AG08395 (cell line): ENCODE measurements around the gene LRRD1.
"Not testable (repeated sequence)": the region's sequence is repeated elsewhere in the genome, so short reads cannot be mapped to it uniquely, and the experiment has no call there.

Source experiments
- DNase-seq: peaks from one replicate; pipeline ENCODE4 v3.0.0; 2012; ENCODE audit warnings: mixed read lengths, low spot score

LRRD1 gene

DNA sequence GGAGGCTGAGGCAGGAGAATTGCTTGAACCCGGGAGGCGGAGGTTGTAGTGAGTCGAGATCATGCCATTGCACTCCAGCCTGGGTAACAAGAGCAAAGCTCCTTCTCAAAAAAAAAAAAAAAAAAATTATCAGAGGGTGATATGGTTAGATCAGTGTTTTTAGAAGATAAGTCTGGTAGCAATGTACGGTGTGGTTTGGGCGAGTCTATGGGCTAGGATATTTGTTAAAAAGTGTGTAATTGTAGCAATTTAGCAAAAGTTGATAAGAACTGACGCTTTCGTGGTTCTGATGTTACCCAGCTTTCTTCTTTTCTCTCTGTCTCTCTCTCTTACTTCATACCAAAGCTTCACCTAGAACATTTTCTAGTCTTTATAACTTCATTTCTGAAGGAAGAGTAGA is 37.8 kb downstream of the LRRD1 start:
- DNase-seq, result no peak

DNA sequence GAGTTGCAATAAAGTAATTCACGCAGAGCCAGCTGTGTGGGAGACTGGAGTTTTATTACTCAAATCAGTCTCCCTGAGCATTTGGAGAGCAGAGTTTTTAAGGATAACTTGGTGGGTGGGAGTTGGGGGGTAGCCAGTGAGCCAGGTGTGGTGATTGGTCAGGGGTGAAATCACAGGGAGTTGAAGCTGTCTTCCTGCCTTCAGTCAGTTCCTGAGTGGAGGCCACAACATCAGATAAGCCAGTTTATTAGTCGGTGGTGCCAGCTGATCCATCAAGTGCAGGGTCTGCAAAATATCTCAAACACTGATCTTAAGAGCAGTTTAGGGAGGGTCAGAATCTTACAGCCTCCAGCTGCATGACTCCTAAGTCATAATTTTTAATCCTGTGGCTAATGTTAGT is 41.4 kb downstream of the LRRD1 start:
- DNase-seq, result no peak

DNA sequence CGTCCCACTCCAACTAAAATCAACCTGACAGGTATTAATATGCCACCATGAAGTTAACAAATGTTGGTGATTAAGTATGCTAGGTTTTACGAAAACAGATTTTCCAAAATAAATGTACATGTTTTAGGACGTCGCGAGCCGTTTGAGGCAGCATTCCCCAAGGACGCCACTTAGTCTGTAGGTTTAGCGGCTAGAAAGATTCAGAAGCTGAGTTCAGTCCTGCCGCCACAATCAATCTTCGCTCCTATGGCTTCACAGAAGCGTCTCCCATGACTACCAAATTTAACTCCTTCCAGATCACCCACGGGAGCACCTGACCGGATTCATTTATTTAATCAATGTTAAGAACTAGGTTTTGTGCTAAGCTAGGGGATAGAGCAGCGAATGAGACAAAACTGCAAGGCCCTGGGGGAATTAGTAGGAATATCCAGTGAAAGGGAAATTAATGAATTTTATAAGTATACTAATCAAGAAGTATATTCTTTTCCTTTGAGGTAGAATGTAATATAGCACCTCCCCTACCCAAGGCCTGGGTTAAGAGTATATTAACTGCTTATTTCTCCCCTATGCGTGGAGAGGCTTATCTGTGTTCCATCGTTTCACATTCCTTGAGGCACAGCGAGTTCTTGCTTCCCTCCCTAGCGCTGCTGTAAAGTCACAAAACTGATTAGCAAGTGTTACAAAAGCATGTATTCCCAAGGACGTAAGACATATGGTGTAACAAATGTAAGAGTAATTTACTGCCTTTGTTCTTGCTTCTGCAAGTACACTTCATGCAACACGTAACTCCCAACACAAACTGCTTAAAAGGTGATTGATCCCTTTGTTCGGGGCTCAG is 43.7 kb downstream of the LRRD1 start:
- peak; percentile 4 for DNase-seq

DNA sequence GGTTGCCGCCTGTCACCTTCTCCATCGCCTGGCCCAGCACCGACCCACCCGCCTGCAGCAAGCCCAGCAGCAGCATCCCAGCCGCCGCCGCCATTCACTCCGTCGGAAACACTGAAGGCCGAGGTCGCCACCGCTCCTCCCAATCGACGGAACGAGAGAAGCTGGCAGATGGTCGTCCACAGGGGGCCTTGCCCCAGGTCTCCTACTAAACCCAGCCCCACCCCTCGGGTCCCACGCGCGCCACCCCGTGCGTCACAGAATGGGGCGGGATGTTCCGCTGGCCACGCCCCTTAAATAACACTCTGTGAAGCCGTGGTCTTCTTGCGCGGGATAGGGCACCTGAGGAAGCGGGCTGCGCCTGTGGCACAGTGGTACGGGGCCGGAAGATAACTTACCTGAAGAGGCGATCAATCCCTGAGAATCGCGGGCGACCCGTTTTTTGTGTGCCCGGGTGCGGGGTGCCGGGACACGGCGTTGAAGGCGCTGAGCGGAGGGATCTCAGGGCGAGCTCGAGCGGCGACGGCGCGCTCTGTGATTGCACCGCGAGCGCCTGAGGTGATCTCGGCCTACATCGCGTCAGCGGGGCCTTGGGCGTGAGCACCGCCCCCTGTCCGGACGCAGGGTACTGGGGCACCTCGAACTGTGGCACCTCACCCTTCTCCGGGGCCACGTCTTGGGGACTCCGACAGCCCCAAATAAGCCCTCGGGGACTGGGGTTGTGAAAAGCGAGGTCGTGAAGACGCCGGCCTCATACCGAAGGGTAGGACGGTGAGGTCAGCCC is 44.5 kb downstream of the LRRD1 start, which contains the start of gene CYP51A1:
CYP51A1 (minus strand) TSS at position 207 of the 781 bp plus-strand sequence; CDS start at position 94, 113 bp downstream.
- DNase-seq, result peak; percentile 95

DNA sequence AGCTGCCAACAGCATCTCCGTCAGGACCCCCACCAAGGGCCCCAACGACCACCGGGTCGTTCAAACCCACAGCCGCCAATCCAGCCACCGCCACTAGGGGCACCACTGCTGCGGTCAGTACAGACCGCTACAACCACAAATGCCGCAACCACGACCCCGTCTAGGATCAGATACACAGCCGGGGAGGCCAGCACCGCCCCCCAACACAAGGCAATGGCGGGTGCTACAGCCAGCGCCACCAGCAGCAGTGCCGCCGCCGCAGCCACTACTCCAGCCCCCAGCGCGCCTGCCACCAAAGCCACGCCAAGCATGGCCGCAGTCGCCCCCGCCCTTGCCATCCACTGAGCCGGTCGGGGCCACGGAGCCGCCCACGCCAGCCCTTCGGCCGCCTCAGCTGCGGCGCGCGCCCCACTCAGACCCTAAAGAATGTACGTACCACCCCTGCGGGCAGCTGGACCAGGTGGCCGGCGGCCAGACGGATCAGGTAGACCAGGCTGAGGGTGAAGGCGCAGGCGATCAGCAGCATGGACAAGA is 45.1 kb downstream of the LRRD1 start:
- peak; percentile 59 for DNase-seq

DNA sequence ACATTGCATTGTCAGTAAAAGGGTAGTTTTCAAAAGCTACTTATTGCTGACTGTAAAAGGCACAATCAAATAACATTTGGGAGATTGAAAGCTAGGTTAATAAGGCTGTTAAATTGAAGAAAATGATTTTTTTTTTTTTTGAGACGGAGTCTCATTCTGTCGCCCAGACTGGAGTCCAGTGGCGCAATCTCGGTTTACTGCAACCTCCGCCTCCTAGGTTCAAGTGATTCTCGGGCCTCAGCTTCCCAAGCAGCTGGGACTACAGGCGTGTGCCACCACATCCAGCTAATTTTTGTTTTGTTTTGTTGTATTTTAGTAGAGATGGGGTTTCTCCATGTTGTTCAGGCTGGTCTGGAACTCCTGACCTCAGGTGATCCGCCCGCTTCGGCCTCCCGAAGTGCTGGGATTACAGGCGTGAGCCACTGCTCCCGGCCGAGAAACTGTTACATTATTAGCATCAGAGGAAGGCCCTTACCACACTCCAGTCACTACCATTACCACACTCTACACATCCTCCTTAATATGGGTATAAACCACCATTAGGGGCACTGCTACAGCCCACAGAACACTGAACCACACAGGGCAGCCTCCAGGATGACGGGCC is 45.7 kb downstream of the LRRD1 start:
- DNase-seq, result no peak

DNA sequence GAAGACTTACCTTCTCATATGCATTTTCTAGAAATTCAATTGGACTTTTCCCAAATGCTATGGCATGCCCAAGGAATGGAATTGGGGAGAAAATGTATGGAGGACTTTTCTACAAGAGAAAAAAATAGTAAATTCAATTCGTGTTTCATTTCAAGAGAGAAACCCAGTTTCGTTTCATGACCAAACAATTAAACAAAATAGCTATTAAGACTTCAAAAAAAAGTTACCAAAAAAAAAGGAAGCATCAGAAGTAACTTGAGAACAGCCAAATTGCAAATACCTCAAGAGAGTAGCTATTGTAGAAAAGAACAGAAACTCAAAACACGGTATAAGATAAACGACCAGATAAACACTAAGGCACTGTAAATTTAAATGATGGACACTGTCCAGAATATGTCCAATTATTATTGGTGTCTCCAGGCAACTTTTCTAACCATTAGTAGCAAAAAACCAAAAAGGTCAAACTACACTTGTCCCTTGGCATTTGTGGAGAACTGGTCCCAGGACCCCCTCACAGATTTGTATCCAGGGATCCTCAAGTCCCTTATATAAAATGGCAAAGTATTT is 47.1 kb downstream of the LRRD1 start:
- no peak for DNase-seq

DNA sequence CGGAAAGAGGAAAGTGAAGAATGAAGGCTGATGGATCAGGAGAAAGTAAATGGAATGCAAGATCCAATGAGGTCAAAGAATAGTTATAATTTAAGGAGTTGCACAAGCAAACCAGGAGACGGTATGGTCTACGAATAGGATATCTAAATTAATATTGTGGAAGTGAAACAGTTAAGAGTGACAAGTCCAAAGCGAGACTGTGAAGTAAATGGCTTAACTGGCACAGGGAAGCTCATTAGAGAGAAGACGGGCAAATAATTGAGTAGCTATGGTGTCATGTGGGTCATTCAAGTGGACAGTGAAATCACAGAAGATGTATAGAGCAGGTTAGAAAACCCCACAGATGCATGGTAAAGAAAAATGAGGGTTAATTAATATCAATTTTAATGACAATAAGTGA is 47.8 kb downstream of the LRRD1 start:
- no peak for DNase-seq

DNA sequence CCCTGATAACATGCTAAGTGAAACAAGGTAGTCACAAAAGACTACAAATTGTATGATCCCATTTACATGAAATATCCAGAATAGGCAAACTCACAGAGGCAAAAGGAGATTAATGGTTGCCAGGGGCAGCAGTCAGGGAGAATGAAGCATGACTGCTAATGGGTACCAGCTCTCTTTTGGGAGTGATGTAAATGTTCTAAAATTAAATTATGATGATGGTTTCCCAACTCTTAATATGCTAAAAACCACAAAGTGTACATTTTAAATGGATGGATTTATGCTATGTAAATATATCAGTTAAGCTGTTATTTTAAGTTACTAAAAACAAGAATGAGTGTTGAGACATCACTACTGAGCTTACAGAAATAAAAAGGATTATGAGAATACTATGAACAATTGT is 57.3 kb downstream of the LRRD1 start:
- no peak for DNase-seq

DNA sequence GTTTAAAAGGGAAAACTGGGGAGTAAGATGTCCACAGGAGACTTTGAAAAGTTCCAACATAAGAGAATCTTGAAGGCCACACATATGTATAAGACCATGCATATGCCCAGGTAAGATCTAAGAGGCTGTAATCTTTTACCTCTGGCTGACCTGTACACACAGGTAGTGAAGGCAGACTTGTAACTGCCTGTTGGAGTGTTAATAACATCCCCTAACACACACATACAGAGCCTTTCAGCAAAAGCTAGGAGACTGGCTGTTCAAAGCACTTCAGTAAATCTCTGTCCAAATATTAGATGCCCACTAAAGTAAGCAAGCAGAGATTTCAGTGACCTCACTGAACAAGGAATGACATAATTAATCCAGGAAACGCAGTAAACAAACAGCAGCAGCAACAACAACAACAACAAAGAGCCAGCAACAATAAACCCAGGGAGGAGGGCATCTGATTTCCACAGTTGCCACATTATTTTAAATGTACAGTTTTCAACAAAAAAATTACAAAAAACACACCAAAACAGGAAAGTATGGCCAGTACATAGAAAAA is 59.7 kb downstream of the LRRD1 start:
- DNase-seq, result no peak

DNA sequence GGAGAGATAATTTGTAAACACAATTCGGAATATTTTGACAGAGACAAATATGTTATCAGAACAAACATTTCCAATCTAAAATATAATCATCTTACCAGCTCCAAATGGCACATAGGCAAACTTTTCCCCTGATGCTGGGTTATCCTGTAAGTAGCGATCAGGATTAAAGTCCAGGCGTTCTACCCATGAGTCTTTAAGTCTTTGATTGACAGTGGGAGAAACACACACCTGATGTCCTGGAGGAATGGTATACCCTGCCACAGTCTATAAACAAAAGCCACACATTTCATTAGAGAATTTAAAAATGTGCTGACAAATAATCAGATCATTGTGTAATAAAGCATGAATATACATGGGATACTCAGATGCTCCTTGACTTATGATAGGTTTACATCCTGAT is 62.0 kb downstream of the LRRD1 start:
- DNase-seq, result no peak

DNA sequence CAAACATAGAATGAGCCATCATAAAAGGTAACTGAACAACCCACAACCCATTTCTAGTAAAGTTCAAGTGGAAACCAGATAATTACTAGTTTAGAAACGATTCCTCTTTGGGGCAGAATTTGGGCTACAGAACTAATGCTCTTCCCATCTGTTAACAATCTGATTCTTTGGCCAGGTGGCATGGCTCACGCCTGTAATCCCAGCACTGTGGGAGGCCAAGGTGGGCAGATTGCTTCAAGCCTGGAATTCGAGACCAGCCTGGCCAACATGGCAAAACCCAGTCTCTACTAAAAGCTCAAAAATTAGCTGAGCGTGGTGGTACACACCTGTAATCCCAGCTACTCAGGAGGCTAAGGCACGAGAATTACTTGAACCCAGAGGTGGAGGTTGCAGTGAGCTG is 63.1 kb downstream of the LRRD1 start:
- DNase-seq, result no peak

DNA sequence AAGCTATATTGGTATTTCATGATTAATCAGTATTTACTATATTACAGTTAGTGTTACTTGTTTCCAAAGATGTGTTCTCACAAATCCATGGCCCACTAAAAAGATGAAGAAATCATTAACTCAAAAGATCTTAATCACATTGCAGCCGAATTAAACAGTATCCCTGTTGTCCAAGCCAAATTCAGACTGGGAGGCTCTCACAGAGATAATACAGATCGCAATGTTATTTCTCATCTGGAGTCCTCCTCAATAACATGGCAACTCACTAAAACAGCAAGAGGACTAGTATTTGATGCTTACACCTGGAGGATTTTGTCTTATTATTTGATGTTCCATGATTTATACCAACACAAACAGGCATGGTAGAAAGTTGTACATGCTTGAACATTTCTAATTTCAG is 68.1 kb downstream of the LRRD1 start:
- no peak for DNase-seq

DNA sequence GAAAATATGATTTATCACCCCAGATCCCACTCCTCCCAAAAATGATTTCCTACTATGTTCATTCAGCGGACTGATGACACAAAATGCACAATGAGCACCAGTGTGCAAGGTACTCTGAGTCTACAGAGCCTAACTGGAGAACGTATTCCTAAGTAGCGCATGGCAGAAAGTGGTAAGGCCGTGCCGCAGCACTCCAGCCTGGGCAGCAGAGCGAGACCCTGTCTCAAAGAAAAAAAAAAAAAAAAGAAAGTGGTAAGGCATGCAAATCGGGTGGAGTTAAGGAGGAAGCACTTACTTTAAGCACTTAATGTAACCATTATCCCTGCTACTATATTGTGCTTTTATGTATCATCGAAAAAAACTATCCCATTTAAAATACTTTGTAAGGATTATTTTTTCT is 70.1 kb downstream of the LRRD1 start:
- no peak for DNase-seq

DNA sequence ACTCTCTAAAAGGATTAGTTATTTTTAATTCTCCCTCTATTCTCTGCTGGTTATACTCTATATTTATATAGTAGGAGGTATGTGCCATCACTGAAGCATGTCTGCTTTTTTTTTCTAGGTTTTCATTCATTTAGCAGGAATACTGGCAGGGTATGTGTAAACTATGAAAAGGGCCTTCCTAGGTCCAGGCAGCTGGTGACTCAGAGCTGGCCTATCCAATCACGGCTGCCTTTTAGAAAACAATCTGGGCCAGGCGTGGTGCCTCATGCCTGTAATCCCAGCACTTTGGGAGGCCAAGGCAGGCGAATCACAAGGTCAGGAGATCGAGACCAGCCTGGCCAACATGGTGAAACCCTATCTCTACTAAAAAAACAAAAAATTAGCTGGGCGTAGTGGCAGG is 76.1 kb downstream of the LRRD1 start:
- DNase-seq, result not testable (repeated sequence)

DNA sequence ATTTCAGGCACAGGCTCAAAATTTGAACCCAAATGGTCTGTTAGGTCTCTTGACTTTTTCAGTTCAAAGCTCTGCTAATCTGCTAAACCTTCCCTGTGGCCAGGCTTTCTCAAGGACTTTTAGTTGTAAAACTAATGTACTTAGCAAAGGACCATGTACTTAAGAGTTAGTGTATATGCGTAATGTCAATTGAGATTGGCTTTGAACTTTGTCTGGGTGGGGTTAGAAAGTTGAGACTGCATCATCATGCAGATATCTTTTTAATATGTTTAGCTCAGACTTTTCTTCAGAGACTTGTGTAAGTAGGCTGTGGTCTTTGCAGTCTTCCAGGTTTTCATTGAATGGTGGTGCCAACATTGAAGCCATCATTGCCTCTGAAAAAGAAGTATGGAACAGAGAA is 78.4 kb downstream of the LRRD1 start:
- DNase-seq, result no peak

DNA sequence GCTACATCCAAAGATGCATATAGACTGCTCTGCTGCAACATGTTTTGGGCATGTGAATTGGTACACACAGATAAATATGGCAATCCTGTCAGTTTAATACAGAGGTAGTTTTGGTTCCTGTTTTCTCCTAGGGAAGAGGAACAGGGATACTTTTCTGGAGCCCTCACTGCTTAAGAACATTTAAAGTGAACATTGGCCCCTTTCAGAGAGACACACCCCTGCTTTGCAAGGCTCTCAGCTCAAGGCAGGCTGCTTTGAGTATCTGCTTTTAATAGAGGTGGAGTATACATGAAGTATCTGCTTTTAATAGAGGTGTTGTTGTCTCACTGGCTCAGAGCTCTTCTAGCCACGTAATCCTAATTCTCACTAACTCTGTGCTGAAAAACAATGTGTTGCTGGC is 83.6 kb downstream of the LRRD1 start:
- no peak for DNase-seq
